CD4-positive, alpha-beta memory T cell (primary cell): ENCODE results near the gene APOL2. TPM values are rescaled to one million over a fixed set of nuclear protein-coding genes. Genes with fewer than 3 reads are reported as not detected.
"Not testable (repeated sequence)": the region's sequence is repeated elsewhere in the genome, so short reads cannot be mapped to it uniquely, and the experiment has no call there.

Experiments
- CTCF ChIA-PET: fragments of 350-600 bp; sonication (Branson Sonifier 250); formaldehyde crosslinking; loops from one replicate; lab custom pipeline; 2021; ENCODE audit warnings: inconsistent platforms; ENCODE audit not compliant: partially characterized antibody; lab: Charles Lee
- POLR2A ChIA-PET: fragments of 350-600 bp; sonication (Branson Sonifier 250); formaldehyde crosslinking; loops from one replicate; lab custom pipeline; 2021; ENCODE audit not compliant: partially characterized antibody; lab: Charles Lee
- DNase-seq, 5 donors: peaks; one replicate each; pipeline versions ENCODE4 v3.0.0 to v3.0.0-alpha.2; 2020 to 2022; ENCODE audit warnings: mixed read lengths in 1 of 5
- H3K27ac ChIP-seq: one replicate; pipeline ENCODE4 v1.7.0; 2013; ENCODE audit warnings: low read depth, low read length
- H3K27me3 ChIP-seq: 2 replicates; pipeline ENCODE4 v1.7.0; 2013; ENCODE audit warnings: mild to moderate bottlenecking, low read length, moderate library complexity; ENCODE audit not compliant: insufficient read depth
- H3K36me3 ChIP-seq: 2 replicates; pipeline ENCODE4 v1.7.0; 2013; ENCODE audit warnings: mild to moderate bottlenecking, low read length, moderate library complexity; ENCODE audit not compliant: insufficient read depth
- H3K4me1 ChIP-seq: 2 replicates; pipeline ENCODE4 v1.7.0; 2013; ENCODE audit warnings: mild to moderate bottlenecking, low read length, moderate library complexity; ENCODE audit not compliant: insufficient read depth
- H3K4me3 ChIP-seq, 2 donors: one replicate each; pipeline ENCODE4 v1.7.0; 2013; ENCODE audit warnings: low read length in 2 of 2, mild to moderate bottlenecking in 1 of 2
- H3K9me3 ChIP-seq, 2 donors: one replicate each; pipeline ENCODE4 v1.7.0; 2013; ENCODE audit warnings: low read length in 2 of 2, control low read depth in 1 of 2; ENCODE audit not compliant: control insufficient read depth in 1 of 2
- H3K27ac Mint-ChIP-seq, 7 donors: one replicate each; pipeline ENCODE4 v1.8.0; 2020 to 2021; ENCODE audit warnings: mixed read lengths in 7 of 7, mild to moderate bottlenecking in 6 of 7, inconsistent platforms in 3 of 7, moderate library complexity in 3 of 7
- H3K27me3 Mint-ChIP-seq, 2 donors: one replicate each; pipeline ENCODE4 v1.8.0; 2020 to 2021; ENCODE audit warnings: mixed read lengths in 2 of 2
- H3K36me3 Mint-ChIP-seq, 2 donors: one replicate each; pipeline ENCODE4 v1.8.0; 2020 to 2021; ENCODE audit warnings: mixed read lengths in 2 of 2, inconsistent platforms in 1 of 2, mild to moderate bottlenecking in 1 of 2
- H3K4me1 Mint-ChIP-seq, 4 donors: one replicate each; pipeline ENCODE4 v1.8.0; 2020 to 2021; ENCODE audit warnings: mixed read lengths in 4 of 4, mild to moderate bottlenecking in 1 of 4
- H3K4me3 Mint-ChIP-seq, 8 donors: one replicate each; pipeline ENCODE4 v1.8.0; 2020 to 2021; ENCODE audit warnings: mixed read lengths in 8 of 8, mild to moderate bottlenecking in 7 of 8, moderate library complexity in 6 of 8, inconsistent platforms in 3 of 8
- H3K9me3 Mint-ChIP-seq, 8 donors: one replicate each; pipeline ENCODE4 v1.8.0; 2020 to 2021; ENCODE audit warnings: mixed read lengths in 8 of 8, mild to moderate bottlenecking in 5 of 8, inconsistent platforms in 3 of 8, moderate library complexity in 1 of 8
- intact Hi-C: fragments of 100-400 bp; cut with micrococcal nuclease; formaldehyde crosslinking; loops from one replicate; pipeline ENCODE4 v1.15.1; 2023
- polyA plus RNA-seq, 2 donors: library from polyadenylated mRNA; unstranded; fragments of 300-500 nt; fragmentation: Illumina TruSeq; gene quantifications; one replicate each; pipeline ENCODE4 v1.2.3, GENCODE V29; 2021
- total RNA-seq, 2 experiments: library from RNA; stranded (reverse); gene quantifications; one replicate each; pipeline ENCODE4 v1.2.3, GENCODE V29; 2021

The APOL2 gene
- total and polyA plus RNA-seq, 4 experiments from 2014 or later, result 24.4 to 103 (median 61.7) TPM

DNA sequence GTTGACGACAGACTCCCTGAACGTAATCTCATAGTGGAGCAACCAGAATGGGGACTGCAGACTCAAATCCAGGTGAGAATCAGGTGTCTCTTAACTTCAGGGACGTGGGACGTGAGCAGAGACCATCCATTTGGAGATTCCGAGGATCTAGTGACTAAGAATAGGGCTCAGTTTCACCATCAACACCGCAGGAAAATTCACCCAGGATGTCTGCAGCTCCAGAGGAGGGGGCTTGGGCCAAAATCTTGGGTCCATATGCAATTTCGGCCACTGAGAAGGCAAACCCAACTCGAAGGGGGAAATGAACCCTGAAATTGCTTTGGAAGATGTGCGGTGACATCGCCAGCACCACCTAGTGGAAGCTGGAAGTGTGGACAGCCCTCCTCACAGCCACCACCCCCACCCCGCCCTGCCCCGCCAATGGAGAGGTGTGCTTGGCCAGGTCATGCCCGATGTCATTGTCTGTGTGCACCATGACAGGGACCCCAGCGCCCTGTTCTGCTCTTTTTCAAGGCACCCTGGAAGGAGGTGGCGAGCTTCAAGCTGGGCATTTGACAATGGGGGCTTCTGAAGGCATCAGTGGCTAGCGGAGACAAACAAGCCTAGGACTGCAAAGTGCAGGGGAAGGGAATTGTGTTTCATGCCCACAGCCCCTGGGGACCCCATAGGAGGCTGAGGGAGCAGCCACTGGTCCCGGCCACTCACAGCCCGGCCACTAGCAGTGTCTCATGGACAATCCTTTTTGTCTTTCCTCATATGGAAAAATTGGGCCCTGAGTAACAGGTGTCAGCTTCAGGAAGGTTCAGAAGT is 38.4 kb upstream of the APOL2 start:
- Mint-ChIP-seq H3K27me3 (no peaks in the 10 kb centered on the region), H3K36me3 (peaks cover 18 to 25% of the 10 kb centered on the region in 2 donors), H3K27ac (peak overlapping the region in 6 of 7 donors; percentile 50 to 88 (median 79)), H3K4me1 (peaks cover 12 to 25% (median 17%) of the 10 kb centered on the region in 4 donors), H3K4me3 (peak overlapping the region in 1 of 8 donors; percentile 59), H3K9me3 (peaks cover 0 to 8% (median 0%) of the 10 kb centered on the region in 8 donors)
- Histone ChIP-seq H3K4me1 (peaks cover 15% of the 10 kb centered on the region), H3K9me3 (no peaks in the 10 kb centered on the region), H3K27ac (no peak overlapping the region), H3K27me3 (no peaks in the 10 kb centered on the region), H3K36me3 (peaks cover 22% of the 10 kb centered on the region), H3K4me3 (no peak overlapping the region)
- intact Hi-C loops, result loop anchor here (1.0 to 2.0 kb wide), 2 partner anchors 38 to 83 kb away; partner anchors contain the start of gene APOL2
- ChIA-PET CTCF (interaction anchor here (0.9 to 6.2 kb wide), 28 partner anchors 9 to 234 kb away, joined by 3 to 45 read pairs (median 4); partner anchors contain the start of genes APOL1 and APOL2), POLR2A (interaction anchor here (0.7 to 2.1 kb wide), 15 partner anchors 9 to 252 kb away, joined by 3 to 12 read pairs (median 4); partner anchors contain the start of genes APOL1, APOL2, EIF3D and FOXRED2)
- DNase-seq, result peak; percentile 53 to 75 (median 59)

DNA sequence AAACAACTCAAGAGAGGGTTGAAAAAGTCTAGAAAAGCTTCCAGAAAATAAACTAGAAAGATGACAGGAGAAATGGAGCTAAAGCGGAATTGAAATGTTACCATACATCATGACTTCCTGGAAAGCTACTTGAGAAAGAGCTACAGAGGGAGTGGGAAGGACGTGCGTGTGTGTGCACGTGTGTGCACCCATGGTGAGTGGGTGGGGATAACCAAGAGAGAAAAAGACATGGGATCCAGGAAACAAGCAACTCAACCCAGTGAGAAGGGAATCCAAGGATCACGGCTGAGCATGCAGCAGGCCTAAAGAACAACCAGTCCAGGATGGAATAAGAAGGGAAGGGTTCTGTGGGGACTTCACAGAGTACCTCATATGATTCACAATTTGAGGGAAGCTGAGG is 35.2 kb upstream of the APOL2 start:
- peaks cover 15% of the 10 kb centered on the region for H3K4me1 ChIP-seq
- peak overlapping the region in 1 of 7 donors; percentile 70 for H3K27ac Mint-ChIP-seq
- no peaks in the 10 kb centered on the region for H3K27me3 Mint-ChIP-seq
- peaks cover 10 to 25% (median 16%) of the 10 kb centered on the region in 4 donors for H3K4me1 Mint-ChIP-seq
- H3K4me3 Mint-ChIP-seq, result peak overlapping the region in 1 of 8 donors; percentile 2
- POLR2A ChIA-PET, result interaction anchor here (1.3 kb wide), 1 partner anchor 10 kb away, joined by 3 read pairs; no protein-coding TSS in a partner anchor
- H3K36me3 ChIP-seq, result peaks cover 3% of the 10 kb centered on the region
- H3K27ac ChIP-seq, result no peak overlapping the region
- peaks cover 3 to 4% of the 10 kb centered on the region in 2 donors for H3K36me3 Mint-ChIP-seq
- intact Hi-C loops, result no loop called here
- H3K4me3 ChIP-seq, result no peak overlapping the region
- H3K27me3 ChIP-seq, result no peaks in the 10 kb centered on the region
- no peak for DNase-seq
- no peaks in the 10 kb centered on the region for H3K9me3 ChIP-seq
- CTCF ChIA-PET, result interaction anchor here (1.1 to 6.2 kb wide), 2 partner anchors 13 to 80 kb away, joined by 3 to 44 read pairs; no protein-coding TSS in a partner anchor
- H3K9me3 Mint-ChIP-seq, result peaks cover 0 to 11% (median 0%) of the 10 kb centered on the region in 8 donors

DNA sequence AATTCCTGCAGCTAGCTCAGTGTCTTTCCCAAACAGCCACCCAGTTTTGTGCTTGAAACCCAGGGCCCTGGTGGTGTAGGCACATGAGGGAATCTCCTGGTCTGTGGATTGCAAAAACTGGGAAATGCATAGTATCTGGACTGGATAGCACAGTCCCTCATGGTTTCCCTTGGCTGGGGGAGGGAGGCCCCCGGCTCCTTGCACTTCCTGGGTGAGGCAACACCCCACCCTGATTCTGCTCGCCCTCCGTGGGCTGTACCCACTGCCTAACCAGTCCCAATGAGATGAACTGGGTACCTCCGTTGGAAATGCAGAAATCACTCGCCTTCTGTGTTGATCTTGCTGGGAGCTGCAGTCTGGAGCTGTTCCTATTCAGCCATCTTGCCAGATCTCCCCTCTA is 32.6 kb upstream of the APOL2 start:
- CTCF ChIA-PET, result interaction anchor here (1.0 kb wide), 1 partner anchor 9 kb away, joined by 3 read pairs; no protein-coding TSS in a partner anchor
- H3K4me3 ChIP-seq, H3K36me3 ChIP-seq, H3K27me3 ChIP-seq, H3K4me3 Mint-ChIP-seq, H3K27ac ChIP-seq, H3K4me1 ChIP-seq, H3K9me3 ChIP-seq, DNase-seq, intact Hi-C loops, H3K27me3 Mint-ChIP-seq, H3K4me1 Mint-ChIP-seq: not testable (repeated sequence)
- POLR2A ChIA-PET, result interaction anchor here (1.3 kb wide), 1 partner anchor 13 kb away, joined by 5 read pairs; no protein-coding TSS in a partner anchor
- H3K9me3 Mint-ChIP-seq, result peaks cover 0 to 14% (median 0%) of the 10 kb centered on the region in 8 donors
- H3K27ac Mint-ChIP-seq, result peak overlapping the region in 1 of 7 donors; percentile 19
- peaks cover 7 to 10% of the 10 kb centered on the region in 2 donors for H3K36me3 Mint-ChIP-seq

DNA sequence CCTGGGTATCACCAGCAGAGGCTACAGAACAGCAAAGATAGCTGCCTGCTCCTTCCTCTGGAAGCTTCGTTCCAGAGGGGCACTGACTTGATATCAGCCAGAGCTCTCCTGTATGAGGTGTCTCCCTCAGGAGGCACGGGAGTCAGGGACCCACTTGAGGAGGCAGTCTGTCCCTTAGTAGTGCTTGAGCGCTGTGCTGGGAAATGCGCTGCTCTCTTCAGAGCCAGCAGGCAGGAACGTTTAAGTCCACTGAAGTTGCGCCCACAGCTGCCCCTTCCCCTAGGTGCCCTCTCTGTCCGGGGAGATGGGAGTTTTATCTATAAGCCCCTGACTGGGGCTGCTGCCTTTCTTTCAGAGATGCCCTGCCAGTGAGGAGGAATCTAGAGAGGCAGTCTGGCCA is 31.9 kb upstream of the APOL2 start:
- H3K4me3 Mint-ChIP-seq, H3K4me1 ChIP-seq, H3K36me3 ChIP-seq, DNase-seq, H3K9me3 ChIP-seq, H3K27ac ChIP-seq, H3K27me3 Mint-ChIP-seq, H3K27me3 ChIP-seq, H3K4me3 ChIP-seq, intact Hi-C loops, H3K4me1 Mint-ChIP-seq, H3K27ac Mint-ChIP-seq: not testable (repeated sequence)
- ChIA-PET POLR2A (interaction anchor here (1.3 kb wide), 1 partner anchor 14 kb away, joined by 5 read pairs; no protein-coding TSS in a partner anchor), CTCF (interaction anchor here (1.0 to 1.2 kb wide), 4 partner anchors 10 to 215 kb away, joined by 3 to 4 read pairs (median 3); no protein-coding TSS in a partner anchor)
- H3K36me3 Mint-ChIP-seq, result peaks cover 12% of the 10 kb centered on the region in 2 donors
- peaks cover 0 to 14% (median 0%) of the 10 kb centered on the region in 8 donors for H3K9me3 Mint-ChIP-seq

DNA sequence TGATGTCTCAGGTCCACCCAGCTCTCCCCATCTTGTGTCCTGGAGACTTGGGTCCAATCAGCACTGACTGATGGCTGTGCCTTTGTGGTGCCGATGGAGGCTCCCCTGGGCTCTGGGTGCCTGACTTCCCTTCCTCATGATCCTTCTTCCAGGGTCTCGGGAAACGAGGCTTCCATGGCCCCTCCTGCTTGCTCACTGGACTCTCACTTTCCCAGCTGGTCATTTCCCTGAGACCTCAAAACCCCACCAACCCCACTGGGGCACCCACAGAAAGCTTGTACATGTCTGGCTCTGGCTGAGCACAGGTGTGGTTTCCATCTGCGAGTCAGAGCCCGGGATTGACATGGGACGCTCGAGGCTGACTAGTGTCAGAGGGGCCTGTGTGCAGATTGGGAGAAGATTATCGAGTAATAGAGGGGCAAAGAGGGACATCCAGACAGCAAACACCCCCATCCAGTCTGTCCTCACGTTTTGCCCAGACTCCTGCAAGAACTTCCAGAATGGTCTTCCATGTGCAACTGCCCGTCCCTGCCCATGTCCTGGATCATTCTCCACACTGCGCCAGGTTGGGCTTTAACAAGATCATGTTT is 28.7 kb upstream of the APOL2 start:
- no peak overlapping the region for H3K4me3 Mint-ChIP-seq
- intact Hi-C loops, result no loop called here
- Histone ChIP-seq H3K4me1 (no peaks in the 10 kb centered on the region), H3K9me3 (no peaks in the 10 kb centered on the region), H3K4me3 (no peak overlapping the region), H3K27ac (no peak overlapping the region), H3K36me3 (peaks cover 10% of the 10 kb centered on the region), H3K27me3 (no peaks in the 10 kb centered on the region)
- H3K27ac Mint-ChIP-seq, result peak overlapping the region in 1 of 7 donors; percentile 4
- no peak for DNase-seq
- peaks cover 0 to 10% (median 0%) of the 10 kb centered on the region in 8 donors for H3K9me3 Mint-ChIP-seq
- H3K4me1 Mint-ChIP-seq, result peaks cover 0 to 3% (median 1%) of the 10 kb centered on the region in 4 donors
- CTCF ChIA-PET, result interaction anchor here (1.0 kb wide), 1 partner anchor 10 kb away, joined by 4 read pairs; no protein-coding TSS in a partner anchor
- no peaks in the 10 kb centered on the region for H3K27me3 Mint-ChIP-seq
- peaks cover 28 to 38% of the 10 kb centered on the region in 2 donors for H3K36me3 Mint-ChIP-seq
- POLR2A ChIA-PET, result interaction anchor here (1.1 kb wide), 1 partner anchor 18 kb away, joined by 3 read pairs; no protein-coding TSS in a partner anchor

DNA sequence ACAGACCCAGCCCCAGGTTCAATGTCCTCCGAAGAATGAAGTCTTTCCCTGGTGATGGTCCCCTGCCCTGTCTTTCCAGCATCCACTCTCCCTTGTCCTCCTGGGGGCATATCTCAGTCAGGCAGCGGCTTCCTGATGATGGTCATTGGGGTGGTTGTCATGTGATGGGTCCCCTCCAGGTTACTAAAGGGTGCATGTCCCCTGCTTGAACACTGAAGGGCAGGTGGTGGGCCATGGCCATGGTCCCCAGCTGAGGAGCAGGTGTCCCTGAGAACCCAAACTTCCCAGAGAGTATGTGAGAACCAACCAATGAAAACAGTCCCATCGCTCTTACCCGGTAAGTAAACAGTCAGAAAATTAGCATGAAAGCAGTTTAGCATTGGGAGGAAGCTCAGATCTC is 27.7 kb upstream of the APOL2 start:
- Histone ChIP-seq H3K4me3 (no peak overlapping the region), H3K4me1 (no peaks in the 10 kb centered on the region), H3K27ac (no peak overlapping the region), H3K9me3 (no peaks in the 10 kb centered on the region), H3K36me3 (peaks cover 14% of the 10 kb centered on the region), H3K27me3 (no peaks in the 10 kb centered on the region)
- CTCF ChIA-PET, result interaction anchor here (0.7 to 1.0 kb wide), 2 partner anchors 11 to 60 kb away, joined by 3 to 4 read pairs; no protein-coding TSS in a partner anchor
- H3K9me3 Mint-ChIP-seq, result peaks cover 0 to 8% (median 0%) of the 10 kb centered on the region in 8 donors
- POLR2A ChIA-PET, result interaction anchor here (1.1 kb wide), 1 partner anchor 19 kb away, joined by 3 read pairs; no protein-coding TSS in a partner anchor
- H3K36me3 Mint-ChIP-seq, result peaks cover 32 to 48% of the 10 kb centered on the region in 2 donors
- no peak for DNase-seq
- peaks cover 0 to 7% (median 1%) of the 10 kb centered on the region in 4 donors for H3K4me1 Mint-ChIP-seq
- H3K4me3 Mint-ChIP-seq, result no peak overlapping the region
- peak overlapping the region in 1 of 7 donors; percentile 36 for H3K27ac Mint-ChIP-seq
- intact Hi-C loops, result no loop called here
- no peaks in the 10 kb centered on the region for H3K27me3 Mint-ChIP-seq
